Measurements from ENCODE around the gene TYRP1.

- TF ChIP-seq GATA2 (IDR thresholded peaks at IDR 0.05; ENCODE audit: low read depth, low read length) (no peak), GATA3 (IDR thresholded peaks at IDR 0.05; ENCODE audit: low read depth, low read length) (no peak)
These were observed 19.3 kb downstream of the TYRP1 start for GRCh38 chr9:12712532-12712931.

Measured in SH-SY5Y (cell line).